Spinal cord (tissue), 10 donors: ENCODE measurements around the gene HDLBP. TPM values are rescaled to one million over a fixed set of nuclear protein-coding genes. Genes with fewer than 3 reads are reported as not detected.

Source experiments
- DNase-seq, 6 donors: peaks; one replicate each; pipeline versions ENCODE4 v3.0.0 to v3.0.0-alpha.2; 2013 to 2015; ENCODE audit warnings: low spot score in 6 of 6, low read depth in 4 of 6
- H3K27ac ChIP-seq: one replicate; pipeline ENCODE4 v1.5.1; 2013; ENCODE audit warnings: low read depth, low read length, control low read depth
- H3K27me3 ChIP-seq: one replicate; pipeline ENCODE4 v1.6.1; 2013; ENCODE audit warnings: low read length; ENCODE audit not compliant: control insufficient read depth, insufficient read depth
- H3K36me3 ChIP-seq: one replicate; pipeline ENCODE4 v1.6.1; 2013; ENCODE audit warnings: low read length; ENCODE audit not compliant: control insufficient read depth, insufficient read depth
- H3K4me1 ChIP-seq: one replicate; pipeline ENCODE4 v1.6.1; 2013; ENCODE audit warnings: low read length; ENCODE audit not compliant: control insufficient read depth, insufficient read depth
- H3K4me3 ChIP-seq: one replicate; pipeline ENCODE4 v1.5.1; 2013; ENCODE audit warnings: low read depth, low read length, control low read depth
- H3K9me3 ChIP-seq: one replicate; pipeline ENCODE4 v1.6.1; 2013; ENCODE audit warnings: low read length; ENCODE audit not compliant: control insufficient read depth, insufficient read depth
- WGBS: methylation state at CpG from one replicate; pipeline ENCODE4 v1.1.5; 2013; ENCODE audit warnings: missing lambda C conversion rate; ENCODE audit not compliant: insufficient coverage; 5-methylcytosine and 5-hydroxymethylcytosine counted together
- polyA plus RNA-seq, 2 donors: library from polyadenylated mRNA; unstranded; fragments of 120-200 nt; gene quantifications; one replicate each; pipeline ENCODE4 v1.2.1, GENCODE V29; 2013; ENCODE audit not compliant: insufficient read length in 2 of 2
- total RNA-seq, 2 donors: library from RNA; depleted of rRNA in 1 of 2; stranded (reverse); fragments of 120-200 nt in 1 of 2; fragments of >200 nt in 1 of 2; gene quantifications; one replicate each; pipeline versions ENCODE4 v1.2.3 to v1.2.4, GENCODE V29; 2013 to 2014
- donor health status: healthy.

HDLBP gene
- total and polyA plus RNA-seq, 4 donors = 230 to 355 (median 287) TPM

- H3K4me1 ChIP-seq = peaks cover 17% of the 10 kb centered on the region
- H3K9me3 ChIP-seq = no peaks in the 10 kb centered on the region
- DNase-seq = no peak
- no peak overlapping the region for H3K4me3 ChIP-seq
- H3K27ac ChIP-seq = no peak overlapping the region
- H3K36me3 ChIP-seq = peaks cover 90% of the 10 kb centered on the region
- WGBS = 92% methylated on average over 19 of the region's 26 CpGs
- H3K27me3 ChIP-seq = no peaks in the 10 kb centered on the region
Observed at GRCh38 chr2:241228081-241228859, 87.2 kb downstream of the HDLBP start.

GRCh38 chr2:241227594-241227993, 87.9 kb downstream of the HDLBP start:
- DNase-seq = no peak
- WGBS = 95% methylated on average over 7 of the region's 8 CpGs
- Histone ChIP-seq H3K4me3 (no peak overlapping the region), H3K36me3 (peaks cover 88% of the 10 kb centered on the region), H3K27ac (no peak overlapping the region), H3K9me3 (no peaks in the 10 kb centered on the region), H3K27me3 (no peaks in the 10 kb centered on the region), H3K4me1 (peaks cover 20% of the 10 kb centered on the region)

GRCh38 chr2:241226723-241227572, 88.5 kb downstream of the HDLBP start:
- peak in 2 of 6 donors; percentile 28 to 65 for DNase-seq
- Histone ChIP-seq H3K27me3 (no peaks in the 10 kb centered on the region), H3K27ac (no peak overlapping the region), H3K36me3 (peaks cover 81% of the 10 kb centered on the region), H3K4me3 (no peak overlapping the region), H3K9me3 (no peaks in the 10 kb centered on the region), H3K4me1 (peaks cover 21% of the 10 kb centered on the region)
- 81% methylated on average over 14 of the region's 19 CpGs for WGBS

GRCh38 chr2:241225983-241226382, 89.5 kb downstream of the HDLBP start:
- Histone ChIP-seq H3K4me3 (no peak overlapping the region), H3K27me3 (no peaks in the 10 kb centered on the region), H3K27ac (no peak overlapping the region), H3K9me3 (no peaks in the 10 kb centered on the region), H3K4me1 (peaks cover 21% of the 10 kb centered on the region), H3K36me3 (peaks cover 72% of the 10 kb centered on the region)
- 98% methylated on average over 16 of the region's 16 CpGs for WGBS
- no peak for DNase-seq

- WGBS = 91% methylated on average over 7 of the region's 16 CpGs
- no peak for DNase-seq
- Histone ChIP-seq H3K27ac (no peak overlapping the region), H3K27me3 (no peaks in the 10 kb centered on the region), H3K4me3 (no peak overlapping the region), H3K4me1 (peaks cover 21% of the 10 kb centered on the region), H3K36me3 (peaks cover 67% of the 10 kb centered on the region), H3K9me3 (no peaks in the 10 kb centered on the region)
Observed at GRCh38 chr2:241225545-241225944, 89.9 kb downstream of the HDLBP start.

GRCh38 chr2:241224851-241225438, 90.5 kb downstream of the HDLBP start:
- WGBS = 92% methylated on average over 6 of the region's 8 CpGs

GRCh38 chr2:241224018-241224850, 91.2 kb downstream of the HDLBP start:
- peak overlapping the region; percentile 58 for H3K27ac ChIP-seq
- H3K4me3 ChIP-seq = no peak overlapping the region
- no peaks in the 10 kb centered on the region for H3K9me3 ChIP-seq
- no peaks in the 10 kb centered on the region for H3K27me3 ChIP-seq
- peak in 4 of 6 donors; percentile 20 to 81 (median 49) for DNase-seq
- 37% methylated on average over 26 of the region's 26 CpGs for WGBS
- peaks cover 54% of the 10 kb centered on the region for H3K36me3 ChIP-seq
- peaks cover 21% of the 10 kb centered on the region for H3K4me1 ChIP-seq

More at GRCh38 chr2:241224851-241225438, 90.5 kb downstream of the HDLBP start:
- Histone ChIP-seq H3K4me1 (peaks cover 21% of the 10 kb centered on the region), H3K4me3 (no peak overlapping the region), H3K27me3 (no peaks in the 10 kb centered on the region), H3K9me3 (no peaks in the 10 kb centered on the region), H3K27ac (peak overlapping the region; percentile 58), H3K36me3 (peaks cover 61% of the 10 kb centered on the region)
- peak in 1 of 6 donors; percentile 33 for DNase-seq

GRCh38 chr2:241223211-241224017, 92.1 kb downstream of the HDLBP start:
- Histone ChIP-seq H3K27me3 (no peaks in the 10 kb centered on the region), H3K4me3 (no peak overlapping the region), H3K4me1 (peaks cover 26% of the 10 kb centered on the region), H3K36me3 (peaks cover 46% of the 10 kb centered on the region), H3K27ac (peak overlapping the region; percentile 58), H3K9me3 (no peaks in the 10 kb centered on the region)
- no peak for DNase-seq
- 72% methylated on average over 21 of the region's 23 CpGs for WGBS
